HUDEP-2 (cell line): Measurements from ENCODE around the gene THOP1.

Experiments used
- DNase-seq, 76 experiments: peaks; one replicate each; lab custom pipeline; 2025; ENCODE audit not compliant: unreplicated experiment in 76 of 76; lab: John Stamatoyannopoulos, UW

Gene THOP1

DNA sequence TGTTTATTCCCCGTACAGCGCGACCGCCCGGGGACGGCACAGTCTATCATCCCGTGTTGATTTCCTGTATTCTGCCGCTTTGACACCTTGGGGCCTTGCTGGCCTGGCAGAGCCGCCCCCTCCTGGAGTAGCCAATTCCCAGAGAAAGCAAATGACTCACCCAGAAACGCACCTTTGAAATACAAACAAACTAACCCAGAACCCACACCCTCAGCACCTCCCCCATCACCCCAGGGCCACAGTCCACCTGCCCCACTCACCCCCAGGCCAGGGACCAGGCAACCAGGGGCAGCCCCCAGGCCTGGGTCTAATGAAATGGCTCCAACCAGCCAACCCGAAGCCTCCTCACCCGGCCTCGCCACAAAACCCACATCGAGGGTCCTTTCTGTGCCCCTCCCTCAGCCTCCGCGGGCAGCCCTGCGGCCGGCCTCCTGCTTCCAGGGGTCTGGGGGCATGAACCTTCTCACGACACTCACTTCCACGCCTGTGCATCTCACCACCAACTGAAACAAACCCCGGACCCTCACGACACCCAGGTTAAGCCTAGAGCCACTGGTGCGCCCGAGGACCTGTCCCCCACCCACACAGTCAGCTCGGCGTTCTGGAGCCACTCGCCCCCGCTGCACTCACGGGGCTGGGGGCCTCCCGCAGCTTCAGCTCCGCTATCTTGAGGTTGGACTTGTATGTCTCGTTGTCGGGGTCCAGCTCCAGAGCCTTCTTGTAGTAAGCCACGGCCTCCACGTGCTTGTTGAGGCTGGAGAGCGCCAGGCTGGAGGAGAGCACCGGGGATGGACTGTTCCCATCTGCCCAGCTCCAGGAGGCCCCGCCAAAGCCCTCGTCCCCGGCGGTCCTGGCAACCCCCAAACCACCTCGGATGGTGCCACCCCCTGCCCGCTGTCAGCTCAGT lies 23.2 kb upstream of the THOP1 start:
- no peak for DNase-seq

GRCh38 chr19:2762783-2763496 lies 22.4 kb upstream of the THOP1 start:
- DNase-seq, result no peak

GRCh38 chr19:2763687-2764086 lies 21.6 kb upstream of the THOP1 start:
- DNase-seq, result no peak

DNA sequence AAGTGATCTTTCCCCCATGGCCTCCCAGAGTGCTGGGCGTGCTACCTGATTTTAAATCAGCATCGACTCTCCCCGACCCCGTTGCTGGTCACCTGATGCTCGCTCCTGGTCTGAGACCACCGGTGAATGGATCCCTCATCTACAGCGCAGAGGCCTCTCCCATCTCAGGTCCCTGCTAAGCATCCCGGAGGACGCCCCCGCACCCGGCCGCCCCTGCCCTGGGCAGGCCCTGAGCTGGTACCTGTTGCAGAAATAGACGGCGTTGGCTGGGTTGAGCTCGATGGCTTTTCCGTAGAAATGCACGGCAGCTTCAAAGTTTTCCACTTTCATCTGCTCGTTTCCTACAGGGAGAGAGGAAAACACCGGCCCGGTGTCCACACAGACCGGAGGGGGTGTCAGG lies 20.4 kb upstream of the THOP1 start:
- no peak for DNase-seq

- no peak for DNase-seq
Observed at GRCh38 chr19:2765376-2765775, 19.9 kb upstream of the THOP1 start.

DNA sequence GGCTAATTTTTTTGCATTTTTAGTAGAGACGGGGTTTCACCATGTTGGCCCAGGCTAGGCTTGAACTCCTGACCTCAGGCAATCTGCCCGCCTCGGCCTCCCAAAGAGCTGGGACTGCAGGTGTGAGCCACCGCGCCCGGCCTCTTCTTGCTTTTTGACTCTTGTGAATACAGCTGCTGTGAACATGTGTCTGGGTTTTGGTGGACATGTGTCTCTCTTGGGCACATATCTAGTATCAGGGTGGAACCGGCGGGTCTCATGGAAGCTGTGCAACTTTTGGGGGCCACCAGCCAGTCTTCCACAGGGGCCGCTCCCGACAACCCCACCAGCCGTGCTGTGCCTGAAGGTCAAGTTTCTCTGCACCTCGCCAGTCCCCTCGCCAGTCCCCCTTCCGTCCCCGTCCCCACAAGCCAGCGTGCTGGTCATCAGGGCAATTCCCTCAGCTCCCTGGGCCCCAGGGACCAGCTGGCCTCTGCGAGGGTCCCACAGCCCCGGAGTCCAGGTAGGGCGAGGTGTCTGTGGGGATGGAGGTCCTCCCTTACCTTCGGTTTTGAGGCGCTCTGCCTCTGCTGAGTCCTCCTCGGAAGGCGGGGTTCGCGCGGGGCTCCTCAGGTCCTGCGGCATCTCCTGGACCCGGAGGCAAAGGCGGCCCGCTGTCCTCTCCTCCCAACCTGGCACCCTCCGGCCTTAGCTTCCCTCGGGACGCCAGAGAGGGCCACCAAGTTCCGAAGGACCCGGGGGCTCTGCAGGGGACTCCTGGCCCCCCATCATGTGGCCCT lies 18.5 kb upstream of the THOP1 start:
- no peak for DNase-seq

- no peak for DNase-seq
Observed at GRCh38 chr19:2767688-2768087, 17.6 kb upstream of the THOP1 start.

- no peak for DNase-seq
Observed at GRCh38 chr19:2768365-2769132, 16.8 kb upstream of the THOP1 start.

GRCh38 chr19:2769218-2769617 lies 16.1 kb upstream of the THOP1 start:
- no peak for DNase-seq

DNA sequence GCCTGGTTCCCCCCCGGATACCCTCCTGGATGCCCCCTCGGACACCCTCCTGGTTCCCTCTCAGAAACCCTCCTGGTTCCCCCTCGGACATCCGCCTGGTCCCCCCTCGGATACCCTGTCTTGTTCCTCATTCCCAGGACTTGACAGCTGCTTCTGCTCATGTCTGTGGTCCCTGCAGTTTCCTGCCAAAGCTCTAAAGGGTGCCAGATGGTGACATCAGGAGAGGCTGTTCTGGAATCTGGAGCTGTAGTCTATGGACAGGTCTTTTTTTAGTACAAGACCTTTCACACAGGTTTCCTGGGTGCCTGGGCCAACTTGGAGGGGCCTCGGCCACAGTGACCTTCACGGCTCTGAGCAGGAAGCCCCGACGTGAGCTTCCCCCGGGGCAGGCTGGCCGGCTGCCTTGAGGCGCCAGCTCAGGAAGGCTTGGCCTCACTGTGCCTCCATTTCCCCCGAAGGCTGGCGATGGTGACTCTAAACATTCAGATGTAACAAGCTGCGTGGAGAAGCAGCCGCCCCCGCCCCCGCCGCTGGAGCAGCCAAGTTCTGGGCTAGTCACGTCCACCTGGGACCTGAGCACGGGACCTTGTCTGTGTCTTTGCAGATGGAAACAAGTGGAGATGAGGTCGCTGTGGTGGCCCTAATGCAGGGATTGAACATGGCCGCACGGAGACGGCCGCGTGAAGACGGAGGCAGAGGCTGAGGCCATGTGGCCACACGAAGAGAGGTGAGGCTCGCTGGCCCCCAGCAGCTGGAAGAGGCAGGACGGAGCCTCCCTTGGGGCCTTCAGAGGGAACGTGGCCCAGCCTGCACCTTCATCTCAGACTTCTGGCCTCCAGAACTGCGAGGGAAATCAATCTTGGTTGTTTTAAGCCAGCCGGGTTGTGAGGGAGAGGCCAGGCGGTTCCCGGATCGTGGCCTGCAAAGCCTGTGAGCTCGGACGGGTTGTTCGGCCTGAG lies 15.0 kb upstream of the THOP1 start:
- no peak for DNase-seq

DNA sequence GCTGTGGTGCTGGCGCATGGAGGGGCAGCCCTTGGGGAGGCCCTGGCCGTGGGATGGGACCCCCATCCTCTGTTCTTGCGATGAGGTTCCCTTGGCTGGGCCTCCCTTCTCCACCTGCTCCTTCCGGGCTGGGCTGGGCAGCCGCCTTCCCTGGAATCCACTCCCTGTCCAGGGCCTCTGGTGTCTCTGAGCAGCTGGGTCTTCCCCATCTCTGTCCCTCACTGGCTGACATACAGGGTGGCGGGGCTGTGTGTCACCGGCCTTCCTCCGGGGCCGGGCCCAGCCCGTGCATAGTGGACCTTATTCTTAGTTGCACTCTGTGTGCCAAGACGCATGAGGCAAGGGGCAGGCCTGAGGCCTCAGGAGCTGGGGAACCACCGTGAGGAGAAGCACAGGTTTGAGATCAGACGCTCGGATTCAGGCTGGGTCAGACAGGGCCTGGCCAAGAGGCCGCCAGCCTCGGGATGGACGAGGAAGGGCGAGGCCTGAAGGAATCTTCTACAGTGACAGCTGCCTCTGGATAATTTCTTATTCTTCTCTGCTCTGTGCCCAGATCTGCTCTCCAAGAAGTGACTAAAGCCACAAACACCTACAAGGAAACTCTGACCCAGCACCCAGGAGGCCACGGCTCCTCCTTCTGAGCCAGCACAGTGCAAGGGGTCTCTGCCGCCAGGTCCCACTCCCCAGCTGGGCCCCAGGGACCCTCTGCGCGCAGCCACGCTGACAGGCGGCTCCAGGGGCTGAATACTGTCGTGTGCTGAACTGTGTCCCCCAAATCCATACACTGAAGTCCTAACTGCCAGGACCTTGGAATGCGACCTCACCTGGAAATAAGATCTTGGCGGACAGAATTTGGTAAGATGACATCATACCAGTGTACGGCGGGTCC lies 13.3 kb upstream of the THOP1 start:
- no peak for DNase-seq

DNA sequence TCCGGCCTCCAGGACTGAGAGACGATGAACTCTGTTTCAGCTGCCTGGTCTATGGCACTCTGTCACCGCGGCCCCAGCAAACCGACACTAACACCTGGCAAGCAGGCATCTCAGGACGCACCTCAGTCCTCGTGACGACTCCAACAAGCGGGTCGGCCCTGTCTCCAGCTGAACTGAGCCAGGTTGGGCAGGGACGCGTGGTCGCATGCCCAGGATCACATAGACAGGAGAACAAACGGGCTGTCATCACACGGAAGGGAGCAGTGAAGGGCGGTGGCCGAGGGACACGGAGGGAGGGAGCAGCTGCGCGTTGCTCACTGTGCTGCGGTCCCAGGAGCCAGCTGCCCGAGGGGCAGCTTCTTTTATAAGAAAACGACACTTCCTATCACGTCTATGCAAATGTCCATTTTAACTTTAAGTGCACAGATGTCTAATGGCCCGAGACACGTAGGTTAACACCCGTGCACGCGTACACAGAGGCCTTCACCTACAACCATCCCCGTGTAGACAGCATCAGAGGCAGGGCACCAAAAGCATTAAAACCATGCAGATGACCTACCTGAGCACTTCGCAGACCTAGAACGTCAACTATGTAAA lies 11.1 kb upstream of the THOP1 start:
- no peak for DNase-seq

GRCh38 chr19:2774953-2775555 lies 10.2 kb upstream of the THOP1 start:
- DNase-seq, result no peak

GRCh38 chr19:2775556-2776430 lies 9.5 kb upstream of the THOP1 start:
- peak in 5 of 76 experiments; percentile 7 to 28 (median 17) for DNase-seq

GRCh38 chr19:2777952-2778683 lies 7.2 kb upstream of the THOP1 start:
- DNase-seq, result no peak

GRCh38 chr19:2779121-2779740 lies 6.1 kb upstream of the THOP1 start:
- no peak for DNase-seq
